Epidermal melanocyte (primary cell): ENCODE data around the gene TLDC2.
"Not testable (repeated sequence)": the region's sequence is repeated elsewhere in the genome, so short reads cannot be mapped to it uniquely, and the experiment has no call there.

Experiments
- DNase-seq: peaks from one replicate; pipeline ENCODE4 v3.0.0; 2011; ENCODE audit warnings: low spot score; ENCODE audit not compliant: insufficient read length

Gene TLDC2

DNA sequence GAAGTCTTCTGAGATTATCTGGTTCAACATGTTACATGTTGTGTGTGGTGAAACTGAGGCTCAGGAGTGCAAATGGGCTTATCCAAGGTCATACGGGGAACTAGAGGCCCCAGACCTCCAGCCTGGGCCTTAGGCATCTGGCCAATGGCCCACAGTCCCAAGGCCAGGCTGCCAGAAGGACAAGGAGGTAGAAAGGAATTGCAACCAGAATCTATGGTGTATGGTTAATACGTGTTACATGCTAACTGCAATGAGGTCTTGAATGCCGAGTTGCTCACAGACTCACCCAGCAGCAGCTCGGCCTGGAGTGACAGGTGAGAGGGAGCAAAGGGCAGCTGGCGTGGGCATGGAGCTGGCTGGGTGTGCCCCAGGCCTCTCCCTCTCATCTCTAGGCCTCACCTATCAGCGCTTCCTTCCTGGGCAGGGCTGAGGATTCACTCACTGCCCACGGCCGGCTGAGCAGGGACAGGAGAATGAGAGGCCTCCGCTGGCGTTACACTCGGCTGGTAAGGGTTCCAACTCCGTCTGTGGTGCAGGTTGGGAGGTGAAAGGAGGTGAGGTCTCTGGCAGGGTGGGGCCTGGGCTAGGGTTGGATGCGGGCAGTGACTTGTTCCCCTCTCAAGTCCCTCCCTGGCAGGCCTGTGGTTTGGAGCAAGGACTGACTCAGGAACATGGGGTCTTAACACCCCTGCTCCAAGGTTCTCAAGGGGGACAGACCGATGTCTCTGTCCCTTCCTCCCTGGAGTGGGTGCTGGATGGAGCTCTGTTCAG is at the start of gene TLDC2:
TLDC2 (plus strand) TSS at position 437 of the 771 bp plus-strand sequence; CDS start at position 474, 37 bp downstream.
- no peak for DNase-seq

DNA sequence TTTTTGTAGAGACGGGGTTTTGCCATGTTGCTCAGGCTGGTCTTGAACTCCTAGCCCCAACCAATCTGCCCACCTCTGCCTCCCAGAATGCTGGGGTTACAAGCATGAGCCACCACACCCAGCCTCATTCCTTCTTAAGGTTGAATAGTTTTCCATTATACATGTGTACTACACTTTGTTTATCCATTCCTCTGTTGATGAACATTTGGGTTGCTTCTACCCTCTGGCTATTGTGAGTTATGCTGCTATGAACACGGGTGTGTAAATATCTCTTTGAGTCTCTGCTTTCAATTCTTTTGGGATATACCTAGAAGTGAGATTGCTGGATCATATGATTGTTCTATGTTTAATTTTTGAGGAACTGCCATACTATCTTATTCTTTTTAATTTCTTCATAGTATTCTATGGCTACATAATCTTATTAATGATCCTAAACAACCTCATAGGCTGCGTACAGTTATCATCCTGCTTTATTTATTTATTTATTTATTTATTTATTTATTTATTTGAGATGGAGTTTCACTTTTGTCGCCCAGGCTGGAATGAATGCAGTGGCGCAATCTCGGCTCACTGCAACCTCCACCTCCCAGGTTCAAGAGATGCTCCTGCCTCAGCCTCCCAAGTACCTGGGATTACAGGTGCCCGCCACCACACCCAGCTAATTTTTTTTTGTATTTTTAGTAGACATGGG is 49.2 kb upstream of the TLDC2 start:
- no peak for DNase-seq

DNA sequence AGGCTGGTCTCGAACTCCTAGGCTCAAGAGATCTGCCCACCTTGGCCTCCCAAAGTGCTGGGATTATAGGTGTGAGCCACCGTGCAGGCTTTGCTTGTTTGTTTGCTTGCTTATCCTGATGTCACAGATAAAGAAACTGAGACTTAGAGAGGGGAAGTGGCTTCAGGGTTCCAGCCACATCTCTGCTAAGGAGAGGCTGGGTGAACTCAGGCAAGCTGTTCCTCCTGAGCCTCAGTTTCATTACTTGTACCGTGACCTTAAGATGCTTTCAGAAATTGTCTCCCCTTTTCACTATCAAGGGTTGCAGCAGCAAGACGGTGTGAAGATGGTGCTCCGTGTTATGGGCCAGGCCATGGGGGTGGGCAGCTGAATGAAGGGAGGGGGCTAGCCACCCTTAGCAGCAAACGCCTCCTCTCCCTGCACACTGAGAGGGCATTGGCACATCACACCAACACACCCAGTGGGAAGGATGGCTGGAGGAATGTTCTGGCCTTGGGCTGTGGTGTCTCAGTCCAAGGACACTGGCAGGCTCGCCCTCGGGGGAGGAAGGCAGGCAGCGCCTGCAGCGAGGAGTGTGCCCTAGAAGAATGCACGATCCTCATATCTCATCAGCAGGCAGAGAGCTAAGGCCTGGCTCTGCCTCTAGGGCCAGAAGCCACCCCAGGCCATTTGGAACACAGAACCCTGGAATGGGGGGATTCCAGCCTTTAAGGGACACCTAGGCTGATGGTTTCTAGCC is 48.2 kb upstream of the TLDC2 start:
- DNase-seq, result no peak

DNA sequence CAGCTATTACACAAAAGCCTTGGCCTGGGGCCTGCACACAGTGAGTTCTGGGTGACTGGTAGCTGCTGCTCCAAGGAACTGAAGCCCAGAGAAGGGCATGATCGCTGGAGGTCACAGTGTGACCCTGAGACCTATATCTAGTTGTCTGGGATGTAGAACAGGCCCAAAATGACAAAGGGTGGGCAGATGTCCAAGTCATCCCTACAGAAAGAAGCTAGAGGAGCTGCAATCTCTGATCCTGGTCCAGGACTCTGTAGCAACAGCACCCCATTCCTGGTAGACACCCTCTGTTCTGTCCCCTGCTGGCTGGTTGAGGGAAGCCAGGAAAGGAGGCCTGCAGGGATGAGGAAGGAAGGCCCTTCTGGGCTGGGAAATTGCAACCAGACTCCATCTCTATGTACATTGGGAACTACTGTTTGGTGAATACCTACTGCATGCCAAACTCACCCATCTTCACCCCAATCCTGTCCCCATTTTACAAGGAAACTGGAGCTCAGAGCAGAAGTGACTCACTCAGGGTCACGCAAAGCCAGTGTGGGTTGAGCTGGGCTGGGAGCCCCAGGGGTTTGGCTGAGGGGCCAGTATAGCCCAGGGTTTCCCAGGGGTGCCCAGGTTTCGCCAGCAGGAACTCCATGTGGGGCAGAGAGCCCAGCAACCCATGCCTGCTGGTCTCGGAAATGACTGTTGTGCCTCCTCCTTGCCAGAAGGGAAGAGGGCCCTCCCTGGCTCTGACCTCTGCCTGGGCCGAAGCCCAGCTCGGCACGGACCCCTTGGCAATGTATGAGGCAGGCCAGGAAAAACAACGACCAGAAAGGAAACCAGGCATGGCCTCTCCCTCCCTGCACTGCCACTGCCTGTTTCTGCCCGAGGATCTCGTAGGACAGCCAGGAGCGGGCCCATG is 44.9 kb upstream of the TLDC2 start:
- DNase-seq, result no peak

DNA sequence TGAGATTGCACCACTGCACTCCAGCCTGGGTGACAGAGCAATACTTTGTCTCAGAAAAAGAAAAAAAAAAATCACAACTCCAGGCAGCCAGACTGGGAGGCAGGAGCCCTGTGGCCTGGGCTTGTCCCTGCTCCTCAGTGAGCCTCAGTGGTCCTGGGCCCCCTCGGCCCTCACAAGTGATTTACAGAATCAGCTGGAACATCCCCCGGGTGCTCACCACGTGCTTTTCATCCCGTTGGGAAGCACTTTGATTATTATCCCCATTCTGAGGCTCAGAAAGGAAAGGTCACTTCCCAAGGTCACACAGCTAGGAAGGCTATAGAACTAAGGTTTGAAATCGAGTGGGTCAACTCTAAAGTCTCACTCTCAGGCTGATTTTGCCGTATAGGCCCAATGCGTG is 43.1 kb upstream of the TLDC2 start:
- DNase-seq, result no peak

DNA sequence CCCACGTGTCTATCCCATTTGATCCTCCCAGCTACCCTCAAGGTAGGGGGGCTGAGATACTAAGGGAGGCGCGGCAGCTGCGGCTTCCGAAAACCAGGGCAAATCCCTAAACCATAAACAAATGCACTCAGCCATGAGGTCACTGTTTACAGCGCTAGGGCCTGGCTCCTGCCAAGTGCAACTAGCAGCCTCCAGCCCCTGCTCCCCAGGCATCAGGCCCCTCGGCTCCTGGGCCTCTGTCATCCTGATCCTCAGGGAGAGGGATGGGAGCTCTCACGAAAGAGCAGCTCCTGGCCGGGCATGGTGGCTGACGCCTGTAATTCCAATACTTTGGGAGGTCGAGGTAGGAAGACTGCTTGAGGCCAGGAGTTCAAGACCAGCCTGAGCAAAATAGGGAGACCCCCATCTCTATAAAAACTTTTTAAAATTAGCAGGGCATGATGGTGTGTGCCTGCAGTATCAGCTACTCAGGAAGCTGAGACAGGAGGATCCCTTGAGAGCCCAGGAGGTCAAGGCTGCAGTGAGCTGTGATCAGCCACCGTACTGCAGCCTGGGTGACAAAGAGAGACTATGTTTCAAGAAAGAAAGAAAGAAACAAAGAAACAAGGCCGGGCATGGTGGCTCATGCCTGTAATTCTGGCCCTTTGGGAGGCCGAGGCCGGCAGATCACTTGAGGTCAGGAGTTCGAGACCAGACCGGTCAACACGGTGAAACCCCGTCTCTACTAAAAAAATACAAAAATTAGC is 42.5 kb upstream of the TLDC2 start:
- no peak for DNase-seq

DNA sequence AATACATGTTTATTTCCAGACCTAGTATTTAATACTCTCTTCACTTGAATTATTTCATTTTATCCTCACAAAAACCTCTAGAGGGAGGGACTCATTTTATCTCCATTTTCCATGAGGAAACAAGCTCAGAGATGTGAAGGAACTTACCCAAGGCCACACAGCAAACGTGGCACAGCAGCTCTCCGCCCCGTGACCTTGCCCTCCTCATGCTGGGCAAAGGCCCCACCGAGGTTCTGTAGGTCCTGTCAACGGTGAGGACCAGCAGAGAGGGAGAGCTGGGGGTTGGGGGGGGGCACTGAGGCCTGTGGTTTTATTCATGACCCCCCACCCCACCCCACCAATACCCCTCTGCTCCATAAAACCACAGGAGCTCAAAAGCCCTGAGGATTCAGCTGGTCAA is 40.9 kb upstream of the TLDC2 start:
- DNase-seq, result no peak

DNA sequence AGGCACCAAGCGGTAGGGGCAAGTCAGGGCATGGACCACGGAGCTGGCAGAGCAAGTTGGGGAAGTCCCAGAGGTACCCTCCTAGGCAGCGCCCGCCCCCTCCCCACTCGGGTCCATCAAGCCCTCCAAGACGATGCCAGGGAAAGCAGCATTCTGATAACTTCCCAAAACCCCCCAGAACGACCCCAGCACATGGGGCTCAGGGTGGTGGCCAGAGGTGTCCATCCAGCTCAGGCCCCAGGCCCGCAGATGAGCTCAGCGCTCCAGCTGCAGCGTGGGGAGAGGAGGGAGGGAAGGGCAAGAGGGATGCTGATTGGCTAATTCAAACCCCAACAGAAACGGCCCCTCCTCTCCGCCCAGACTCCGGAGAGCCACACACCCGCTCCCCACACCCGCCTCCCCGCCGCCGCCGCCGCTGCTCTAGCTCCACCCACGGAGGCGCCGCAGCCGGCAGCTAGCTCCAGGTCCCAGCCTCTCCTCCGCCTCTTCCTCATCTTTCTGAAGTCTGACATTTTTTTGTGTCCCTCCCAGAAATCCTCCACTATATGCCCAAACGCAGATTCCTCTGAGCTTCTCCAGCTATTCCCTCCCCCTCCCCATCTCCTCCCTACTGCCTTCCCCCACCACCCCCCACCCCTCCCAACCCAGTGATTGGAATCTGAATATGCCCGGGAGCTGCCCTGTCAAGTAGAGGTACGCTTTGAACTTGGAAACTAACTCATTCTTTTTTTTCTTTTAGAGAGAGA is 40.3 kb upstream of the TLDC2 start:
- peak; percentile 99 for DNase-seq

DNA sequence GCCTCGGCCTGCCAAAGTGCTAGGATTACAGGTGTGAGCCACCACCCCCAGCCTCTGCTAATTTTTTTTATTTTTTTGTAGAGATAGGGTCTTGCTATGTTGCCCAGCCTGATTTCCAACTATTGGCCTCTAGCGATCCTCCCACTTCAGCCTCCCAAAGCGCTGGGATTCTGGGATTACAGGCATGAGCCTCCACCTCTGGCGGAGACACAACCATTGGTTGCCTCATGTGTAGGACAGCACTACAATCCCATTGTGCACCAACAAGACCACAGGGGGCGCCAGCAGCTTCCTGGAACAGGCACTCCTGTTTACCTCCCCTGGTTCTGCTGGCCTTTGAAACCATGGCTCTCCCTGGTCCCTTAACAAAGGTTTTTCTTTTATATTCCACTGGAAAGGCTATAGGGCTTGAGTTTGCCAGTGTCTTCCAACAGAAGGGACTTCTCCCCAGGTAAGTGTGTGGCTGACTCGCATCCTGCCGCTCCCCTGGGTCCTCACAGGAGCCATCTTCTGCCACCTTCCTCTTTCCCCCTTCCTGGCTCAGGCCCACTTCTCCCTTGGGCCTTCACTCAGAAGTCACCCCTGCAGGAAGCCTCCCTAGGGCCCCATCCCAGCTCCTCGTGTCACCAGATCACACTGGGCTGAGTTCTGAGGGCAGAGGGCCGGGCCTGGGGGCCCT is 39.2 kb upstream of the TLDC2 start:
- no peak for DNase-seq

DNA sequence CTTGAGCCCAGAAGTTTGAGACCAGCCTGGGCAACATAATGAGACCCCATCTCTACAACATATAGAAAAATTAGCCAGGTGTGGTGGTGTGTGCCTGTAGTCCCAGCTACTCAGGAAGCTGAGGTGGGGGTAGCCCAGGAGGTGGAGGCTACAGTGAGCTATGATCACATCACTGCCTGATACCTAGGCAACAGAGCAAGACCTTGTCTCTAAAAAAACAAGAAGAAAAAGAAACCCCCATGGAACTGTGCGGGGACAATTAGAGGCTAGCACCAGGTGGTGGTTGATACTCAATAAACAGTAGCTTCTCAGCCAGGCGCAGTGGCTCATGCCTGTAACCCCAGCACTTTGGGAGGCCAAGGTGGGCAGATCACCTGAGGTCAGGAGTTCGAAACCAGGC is 37.6 kb upstream of the TLDC2 start:
- not testable (repeated sequence) for DNase-seq

DNA sequence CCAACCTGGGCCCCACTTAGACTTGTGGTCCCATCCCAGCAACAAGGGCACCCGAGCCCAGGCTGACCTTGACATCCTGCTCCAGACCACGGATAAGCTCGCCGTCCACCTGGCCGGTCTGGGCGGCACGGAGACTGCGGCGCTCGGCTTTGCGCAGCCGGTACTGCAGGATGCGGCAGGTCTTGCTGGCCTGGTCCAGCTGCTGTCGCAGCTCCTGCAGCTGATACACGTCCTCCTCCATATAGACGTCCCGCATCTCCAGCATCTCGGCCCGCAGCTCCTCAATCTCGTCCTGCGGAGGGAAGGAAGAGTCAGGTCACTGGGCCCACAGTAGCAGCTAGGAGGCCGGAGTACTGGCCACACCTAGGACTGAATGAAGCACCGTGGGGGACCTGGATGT is 36.8 kb upstream of the TLDC2 start:
- DNase-seq, result no peak

DNA sequence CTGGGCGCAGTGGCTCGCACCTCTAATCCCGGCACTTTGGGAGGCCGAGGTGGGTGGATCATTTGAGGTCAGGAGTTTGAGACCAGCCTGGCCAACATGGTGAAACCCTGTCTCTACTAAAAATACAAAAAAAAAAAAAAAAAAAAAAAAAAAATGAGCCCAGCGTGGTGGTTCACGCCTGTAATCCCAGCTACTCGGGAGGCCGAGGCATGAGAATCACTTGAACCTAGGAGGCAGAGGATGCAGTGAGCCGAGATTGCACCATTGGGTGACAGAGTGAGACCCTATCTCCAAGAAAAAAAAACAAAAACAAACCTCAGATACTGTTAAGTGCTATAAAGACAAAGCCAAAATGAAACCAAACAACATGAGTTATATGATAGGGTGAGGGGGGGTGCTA is 34.9 kb upstream of the TLDC2 start:
- DNase-seq, result not testable (repeated sequence)

DNA sequence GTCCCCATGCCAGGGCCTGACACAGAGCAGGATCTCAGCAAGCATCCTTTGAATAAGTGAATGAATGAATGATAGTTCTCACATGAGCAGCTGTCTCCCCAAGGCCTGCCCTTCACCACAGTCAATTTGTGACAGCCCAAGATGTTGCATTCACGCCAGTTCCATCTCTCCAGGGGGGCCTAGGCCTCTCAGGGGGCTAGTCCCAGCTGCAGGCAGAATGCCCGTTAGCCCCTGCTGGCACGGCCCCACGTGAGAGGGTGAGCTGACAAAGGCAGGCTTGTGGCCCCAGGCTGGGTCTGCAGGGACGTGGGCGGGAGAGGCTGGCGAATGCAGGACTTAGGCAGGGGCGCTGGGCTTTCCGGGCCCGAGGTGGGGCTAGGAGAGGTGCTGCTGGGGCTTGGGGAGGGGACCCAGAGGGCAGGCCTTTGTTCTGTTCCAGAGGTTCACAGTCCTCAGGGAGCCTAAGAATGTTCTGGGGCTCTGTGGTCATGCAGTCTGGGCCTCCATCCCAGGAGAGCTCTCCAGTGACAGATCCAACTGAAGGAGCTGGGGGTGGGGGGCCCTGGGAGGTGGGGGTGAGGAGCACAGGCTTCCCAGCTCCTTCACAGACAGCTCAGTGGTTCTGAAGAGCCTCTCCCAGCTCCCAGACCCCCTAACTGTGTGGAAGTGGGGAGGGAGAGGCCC is 30.5 kb upstream of the TLDC2 start:
- peak; percentile 43 for DNase-seq

DNA sequence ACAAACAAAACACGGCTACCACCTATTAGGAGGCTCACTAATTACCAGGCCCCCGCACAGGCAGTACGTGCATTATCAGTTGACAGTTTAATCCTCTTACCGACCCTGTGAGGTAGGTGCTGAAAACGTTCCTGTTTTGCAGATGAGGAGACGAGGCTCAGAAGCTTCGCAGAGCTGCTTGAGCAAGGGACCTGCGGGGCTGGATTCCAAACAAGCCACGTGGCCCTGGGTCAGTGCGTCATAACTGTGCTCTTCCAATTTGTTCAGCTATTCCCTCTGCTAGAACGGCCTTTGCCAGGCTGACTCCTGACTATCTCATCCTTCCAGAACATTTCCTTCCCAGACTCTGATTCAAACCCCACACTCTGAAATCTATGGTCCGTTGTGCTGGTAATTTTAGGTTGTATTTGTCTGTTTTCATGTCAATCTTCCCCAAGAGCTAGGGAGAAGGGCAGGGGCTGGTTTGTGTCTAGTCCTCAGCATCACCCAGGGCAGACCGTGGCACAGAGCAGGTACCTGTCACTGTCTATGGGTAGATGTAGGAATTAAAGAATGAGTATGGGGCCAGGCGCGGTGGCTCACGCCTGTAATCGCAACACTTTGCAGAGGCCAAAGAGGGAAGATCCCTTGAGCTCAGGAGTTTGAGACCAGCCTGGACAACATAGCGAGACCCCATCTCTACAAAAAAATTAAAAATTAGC is 28.8 kb upstream of the TLDC2 start:
- DNase-seq, result peak; percentile 61

DNA sequence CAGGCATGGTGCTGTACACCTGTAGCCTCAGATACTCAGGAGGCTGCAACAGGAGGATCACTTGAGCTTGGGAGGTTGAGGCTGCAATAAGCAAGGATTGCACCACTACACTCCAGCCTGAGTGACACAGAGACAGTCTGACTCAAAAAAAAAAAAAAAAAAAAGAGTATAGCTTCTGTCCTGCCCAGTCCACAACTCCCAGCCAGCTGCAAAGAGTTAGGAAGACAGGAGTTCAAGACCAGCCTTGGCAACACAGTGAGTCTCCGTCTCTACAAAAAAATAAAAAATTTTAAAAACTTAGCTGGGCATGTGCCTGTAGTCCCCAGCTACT is 28.3 kb upstream of the TLDC2 start:
- no peak for DNase-seq

DNA sequence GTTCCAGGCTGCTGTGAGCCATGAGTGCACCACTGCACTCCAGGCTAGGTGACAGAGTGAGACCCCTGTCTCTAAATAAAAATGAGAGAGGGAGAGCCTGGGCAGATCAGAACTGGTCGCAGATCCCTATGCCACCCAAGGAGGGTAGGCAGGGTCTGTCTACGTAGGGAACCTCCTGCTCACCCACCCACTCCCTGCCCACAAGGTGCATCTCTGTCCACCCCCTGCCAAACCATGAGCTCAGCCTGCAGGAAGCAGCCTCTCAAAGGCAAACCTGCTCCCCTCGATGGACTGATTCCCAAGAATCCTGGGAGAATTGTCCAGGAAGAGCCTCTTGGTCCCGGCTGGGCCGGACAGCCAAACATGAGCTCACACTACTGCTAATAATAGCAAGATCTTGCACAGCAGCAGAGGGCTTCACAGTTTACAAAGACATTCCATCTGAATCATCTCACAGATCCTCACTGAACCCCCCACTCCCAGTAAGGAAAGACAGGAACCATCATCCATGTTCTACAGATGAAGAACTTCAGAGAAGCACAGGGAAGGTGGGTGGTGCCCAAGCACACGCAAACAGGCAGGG is 27.8 kb upstream of the TLDC2 start:
- DNase-seq, result peak; percentile 36

DNA sequence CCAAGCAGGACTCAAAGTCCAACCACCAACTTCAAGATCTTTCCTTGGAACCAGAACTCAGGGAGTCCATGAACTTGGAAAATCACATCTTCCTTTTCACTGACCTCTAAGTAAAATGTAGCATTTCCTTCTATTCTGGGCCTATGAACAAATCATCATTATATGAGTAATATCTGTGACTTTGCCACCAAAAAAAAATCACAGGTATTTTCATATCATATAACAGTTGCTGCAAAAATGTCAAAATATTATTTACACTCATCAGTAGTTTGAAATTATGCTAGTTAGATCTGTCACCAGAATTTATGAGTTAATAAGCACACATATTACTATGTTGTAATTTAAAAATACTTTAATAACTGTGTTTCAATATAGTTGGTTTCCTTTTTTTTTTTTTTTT is 27.3 kb upstream of the TLDC2 start:
- DNase-seq, result no peak
